IMR-90 (cell line): ENCODE measurements around the gene KAZN. TPM values are rescaled to one million over a fixed set of nuclear protein-coding genes. Genes with fewer than 3 reads are reported as not detected.

ENCODE experiments used
- ATAC-seq: fragments of 200-7000 bp; cut with Tn5 transposase; 2 replicates; pipeline ENCODE4 v1.9.1; 2020; ENCODE audit warnings: low read depth, mild to moderate bottlenecking, moderate library complexity
- BruUV-seq: library from RNA; stranded (reverse); fragments of 400-500 nt; replicated peaks from 2 replicates; lab custom pipeline; 2021; lab: Mats Ljungman, UMichigan
- CTCF ChIA-PET: fragments of 300-600 bp; formaldehyde crosslinking; extraction: SDS; loops from one replicate; lab custom pipeline; 2021; ENCODE audit warnings: antibody characterized with exemption; lab: Yijun Ruan, JAX
- POLR2A ChIA-PET: fragments of 300-600 bp; sonication (Branson Sonifier 250); formaldehyde crosslinking; loops from one replicate; lab custom pipeline; 2022; ENCODE audit warnings: antibody characterized with exemption; ENCODE audit not compliant: unreplicated experiment; lab: Charles Lee
- DNase-seq: peaks from one replicate; pipeline ENCODE4 v3.0.0; 2013
- H2AFZ ChIP-seq: replicated peaks from 2 replicates; pipeline ENCODE3; 2013; ENCODE audit warnings: low read length, mild to moderate bottlenecking; ENCODE audit not compliant: poor library complexity
- H2AK5ac ChIP-seq: 2 replicates; pipeline ENCODE4 v1.6.1; 2013; ENCODE audit warnings: low read depth, low read length, inconsistent platforms
- H2AK9ac ChIP-seq: replicated peaks from 2 replicates; pipeline ENCODE3; 2013; ENCODE audit warnings: mild to moderate bottlenecking, low read depth, low read length, moderate library complexity; ENCODE audit not compliant: poor library complexity
- H2BK120ac ChIP-seq: 2 replicates; pipeline ENCODE4 v1.6.1; 2013; ENCODE audit warnings: low read depth, low read length, inconsistent platforms
- H2BK15ac ChIP-seq: 3 replicates; pipeline ENCODE4 v1.6.1; 2013; ENCODE audit warnings: low read depth, low read length, inconsistent platforms
- H2BK20ac ChIP-seq: 2 replicates; pipeline ENCODE4 v1.6.1; 2013; ENCODE audit warnings: low read depth, mild to moderate bottlenecking, inconsistent platforms, low read length, moderate library complexity
- H2BK5ac ChIP-seq: 2 replicates; pipeline ENCODE4 v1.6.1; 2013; ENCODE audit warnings: mild to moderate bottlenecking, low read depth, low read length, inconsistent platforms; ENCODE audit not compliant: poor library complexity, severe bottlenecking
- H3K14ac ChIP-seq: replicated peaks from 2 replicates; pipeline ENCODE4 v1.6.1; 2013; ENCODE audit warnings: low read depth, low read length, inconsistent platforms
- H3K18ac ChIP-seq: 2 replicates; pipeline ENCODE4 v1.6.1; 2013; ENCODE audit warnings: low read depth, low read length, control low read depth
- H3K23ac ChIP-seq: 2 replicates; pipeline ENCODE4 v1.6.1; 2013; ENCODE audit warnings: low read depth, low read length, inconsistent platforms
- H3K27ac ChIP-seq: 2 replicates; pipeline ENCODE4 v1.5.1; 2013; ENCODE audit warnings: mild to moderate bottlenecking, control low read depth, low read length; ENCODE audit not compliant: insufficient read depth
- H3K27me3 ChIP-seq: 2 replicates; pipeline ENCODE4 v1.6.1; 2013; ENCODE audit warnings: low read length; ENCODE audit not compliant: control insufficient read depth, insufficient read depth
- H3K36me3 ChIP-seq: 2 replicates; pipeline ENCODE4 v1.6.1; 2013; ENCODE audit warnings: low read length, mixed read lengths; ENCODE audit not compliant: control insufficient read depth, insufficient read depth
- H3K4ac ChIP-seq: 2 replicates; pipeline ENCODE4 v1.6.1; 2013; ENCODE audit warnings: low read depth, low read length, inconsistent platforms
- H3K4me1 ChIP-seq: 2 replicates; pipeline ENCODE4 v1.6.1; 2013; ENCODE audit warnings: low read length, mixed read lengths; ENCODE audit not compliant: control insufficient read depth, insufficient read depth
- H3K4me2 ChIP-seq: 2 replicates; pipeline ENCODE4 v1.6.1; 2013; ENCODE audit warnings: low read depth, mild to moderate bottlenecking, control low read depth, low read length, moderate library complexity
- H3K4me3 ChIP-seq: 2 replicates; pipeline ENCODE4 v1.5.1; 2013; ENCODE audit warnings: low read depth, mild to moderate bottlenecking, control low read depth, low read length, moderate library complexity; ENCODE audit not compliant: insufficient read depth
- H3K56ac ChIP-seq: 2 replicates; pipeline ENCODE4 v1.6.1; 2013; ENCODE audit warnings: low read length, inconsistent platforms; ENCODE audit not compliant: insufficient read depth; ENCODE audit errors: extremely low read depth
- H3K79me1 ChIP-seq, 2 experiments: 2 replicates each; pipeline ENCODE4 v1.6.1; 2013; ENCODE audit warnings: low read length in 2 of 2, inconsistent platforms in 1 of 2, low read depth in 1 of 2
- H3K9ac ChIP-seq: 2 replicates; pipeline ENCODE4 v1.6.1; 2013; ENCODE audit warnings: low read depth, low read length, control low read depth
- H3K9me1 ChIP-seq: 2 replicates; pipeline ENCODE4 v1.6.1; 2013; ENCODE audit warnings: low read length, inconsistent platforms; ENCODE audit not compliant: insufficient read depth
- H3K9me3 ChIP-seq: 2 replicates; pipeline ENCODE4 v1.6.1; 2013; ENCODE audit warnings: low read length; ENCODE audit not compliant: control insufficient read depth, insufficient read depth
- H4K20me1 ChIP-seq: 2 replicates; pipeline ENCODE4 v1.6.1; 2013; ENCODE audit warnings: low read length, inconsistent platforms; ENCODE audit not compliant: insufficient read depth
- H4K5ac ChIP-seq: 2 replicates; pipeline ENCODE4 v1.6.1; 2013; ENCODE audit warnings: mild to moderate bottlenecking, low read depth, low read length, control low read depth
- H4K8ac ChIP-seq, 2 experiments: 2 replicates each; pipeline ENCODE4 v1.6.1; 2013; ENCODE audit warnings: low read depth in 2 of 2, low read length in 2 of 2, control low read depth in 1 of 2, inconsistent platforms in 1 of 2
- H4K91ac ChIP-seq: 2 replicates; pipeline ENCODE4 v1.6.1; 2013; ENCODE audit warnings: low read depth, low read length, inconsistent platforms; ENCODE audit not compliant: insufficient read depth
- BHLHE40 ChIP-seq: fragments of 150-350 bp; IDR thresholded peaks from 2 replicates; pipeline ENCODE4 v1.6.1; 2016; ENCODE audit warnings: mild to moderate bottlenecking, low read depth, low read length
- CEBPB ChIP-seq: IDR thresholded peaks from 2 replicates; pipeline ENCODE4 v1.6.1; 2012; ENCODE audit warnings: low read depth, low read length, improper control_type of control experiment
- CHD1 ChIP-seq: IDR thresholded peaks from 2 replicates; pipeline ENCODE4 v1.6.1; 2012; ENCODE audit warnings: low read depth, low read length, improper control_type of control experiment
- ELK1 ChIP-seq: fragments of 150-350 bp; IDR thresholded peaks from 2 replicates; pipeline ENCODE4 v1.6.1; 2016; ENCODE audit warnings: low read depth, mild to moderate bottlenecking, low read length, moderate library complexity, borderline replicate concordance
- FOS ChIP-seq: fragments of 150-350 bp; IDR thresholded peaks from 2 replicates; pipeline ENCODE4 v1.6.1; 2016; ENCODE audit warnings: low read depth, low read length
- MAFK ChIP-seq: IDR thresholded peaks from 2 replicates; pipeline ENCODE4 v1.6.1; 2012; ENCODE audit warnings: low read depth, low read length, improper control_type of control experiment
- MAZ ChIP-seq: IDR thresholded peaks from 2 replicates; pipeline ENCODE4 v1.6.1; 2012; ENCODE audit warnings: low read depth, mild to moderate bottlenecking, low read length, improper control_type of control experiment, moderate library complexity, borderline replicate concordance
- NFE2L2 ChIP-seq: fragments of 150-350 bp; IDR thresholded peaks from 2 replicates; pipeline ENCODE4 v1.6.1; 2016; ENCODE audit warnings: low read depth, mild to moderate bottlenecking, low read length
- POLR2A ChIP-seq: IDR thresholded peaks from 2 replicates; pipeline ENCODE4 v1.6.1; 2012; ENCODE audit warnings: mild to moderate bottlenecking, low read depth, low read length
- RAD21 ChIP-seq: IDR thresholded peaks from 2 replicates; pipeline ENCODE4 v1.6.1; 2012; ENCODE audit warnings: low read length, improper control_type of control experiment
- RCOR1 ChIP-seq: IDR thresholded peaks from 2 replicates; pipeline ENCODE4 v1.6.1; 2012; ENCODE audit warnings: mild to moderate bottlenecking, low read length, improper control_type of control experiment; ENCODE audit not compliant: insufficient replicate concordance
- RFX5 ChIP-seq: IDR thresholded peaks from 2 replicates; pipeline ENCODE4 v1.8.0; 2012; ENCODE audit warnings: low read depth, mild to moderate bottlenecking, low read length, moderate library complexity
- SMC3 ChIP-seq: fragments of 150-350 bp; IDR thresholded peaks from 2 replicates; pipeline ENCODE4 v1.6.1; 2016; ENCODE audit warnings: low read depth, mild to moderate bottlenecking, antibody characterized with exemption, low read length, moderate library complexity
- WGBS, 2 experiments: methylation state at CpG; one replicate each; pipeline versions ENCODE4 v1.1.5 to v1.1.7; 2013; ENCODE audit warnings: missing lambda C conversion rate in 2 of 2; ENCODE audit not compliant: insufficient read length in 1 of 2; ENCODE audit errors: extremely low coverage in 2 of 2; 5-methylcytosine and 5-hydroxymethylcytosine counted together
- dilution Hi-C: fragments of 300-500 bp; cut with HindIII; formaldehyde crosslinking; loops from one replicate; pipeline ENCODE4 v1.14.3; 2018; ENCODE audit warnings: low sequenced_read_pairs; ENCODE audit not compliant: unreplicated experiment
- in situ Hi-C: fragments of 300-500 bp; cut with MboI; formaldehyde crosslinking; loops from 3 replicates; pipeline ENCODE4 v1.14.3; 2019; ENCODE audit warnings: low sequenced_read_pairs, inconsistent platforms, mixed read lengths
- intact Hi-C: fragments of 100-400 bp; cut with micrococcal nuclease; formaldehyde crosslinking; loops from 2 replicates; pipeline ENCODE4 v1.10.0; 2022
- polyA plus RNA-seq, 3 experiments: library from polyadenylated mRNA; depleted of rRNA; stranded (reverse); fragments of >200 nt; gene quantifications; 2 replicates each; pipeline ENCODE4 v1.2.3, GENCODE V29; 2012; ENCODE audit warnings: low replicate concordance in 1 of 3
- total RNA-seq: library from RNA; depleted of rRNA; stranded (reverse); fragments of >200 nt; gene quantifications from 2 replicates; pipeline ENCODE4 v1.2.3, GENCODE V29; 2012
- TF ChIP-seq, protein P1 (sequence below): fragments of 150-350 bp; IDR thresholded peaks from 2 replicates; pipeline ENCODE4 v1.6.1; 2017; ENCODE audit warnings: mild to moderate bottlenecking, antibody characterized with exemption, low read length, low read depth

The KAZN gene
- total and polyA plus RNA-seq, 2 of the 4 experiments (the other 2 are of a cell fraction), result 5.2 to 10.5 TPM

GRCh38 chr1:14733048-14733778 is 134.7 kb downstream of the KAZN start (continued):
- TF ChIP-seq, protein P1, sequence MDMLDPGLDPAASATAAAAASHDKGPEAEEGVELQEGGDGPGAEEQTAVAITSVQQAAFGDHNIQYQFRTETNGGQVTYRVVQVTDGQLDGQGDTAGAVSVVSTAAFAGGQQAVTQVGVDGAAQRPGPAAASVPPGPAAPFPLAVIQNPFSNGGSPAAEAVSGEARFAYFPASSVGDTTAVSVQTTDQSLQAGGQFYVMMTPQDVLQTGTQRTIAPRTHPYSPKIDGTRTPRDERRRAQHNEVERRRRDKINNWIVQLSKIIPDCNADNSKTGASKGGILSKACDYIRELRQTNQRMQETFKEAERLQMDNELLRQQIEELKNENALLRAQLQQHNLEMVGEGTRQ, result no peak
- TF ChIP-seq CHD1, result no peak

DNA sequence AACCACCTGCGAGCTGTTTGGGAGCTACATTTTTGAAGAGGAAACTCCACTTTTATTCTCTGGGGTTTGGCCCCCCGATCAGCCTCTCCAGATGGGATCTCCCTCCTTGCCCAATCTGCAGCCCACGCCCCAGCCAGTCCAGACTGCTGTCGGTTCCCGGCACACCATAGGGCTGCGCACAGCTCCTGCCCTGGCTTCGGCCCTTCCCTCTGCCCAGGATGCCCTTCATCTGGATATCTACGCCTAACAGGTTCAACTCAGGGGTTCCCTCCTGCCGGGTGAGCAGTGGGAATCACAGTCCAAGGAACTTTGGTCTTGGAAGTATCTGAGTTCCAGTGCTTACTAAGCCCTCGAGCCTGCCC is 135.3 kb downstream of the KAZN start:
- H3K4me2 ChIP-seq, result no peak overlapping the region
- TF ChIP-seq RAD21 (no peak), POLR2A (no peak), MAZ (no peak), RCOR1 (no peak), CEBPB (no peak), FOS (no peak), RFX5 (no peak), SMC3 (no peak), NFE2L2 (no peak), MAFK (no peak), BHLHE40 (no peak), ELK1 (no peak)
- TF ChIP-seq, protein P1, result no peak

More for the DNA sequence above, 135.3 kb downstream of the KAZN start:
- 0 out of 2 replicates have a peak overlapping the region, but pooled peaks have one; percentile 30 for H2BK20ac ChIP-seq
- POLR2A ChIA-PET, result no interaction called here
- no peak overlapping the region; the same call in 1 of the 2 replicates for H4K91ac ChIP-seq
- no peaks in the 10 kb centered on the region for H3K79me1 ChIP-seq
- no peak overlapping the region for H4K5ac ChIP-seq
- H3K4me1 ChIP-seq, result peaks cover 5% of the 10 kb centered on the region; the same call in 1 of the 2 replicates
- H2BK5ac ChIP-seq, result no peak overlapping the region
- no peak overlapping the region for H3K23ac ChIP-seq
- no peak overlapping the region for H2BK15ac ChIP-seq
- CTCF ChIA-PET, result no interaction called here
- DNase-seq (no peak), ATAC-seq (no peak)
- no peaks in the 10 kb centered on the region for H4K20me1 ChIP-seq
- H4K8ac ChIP-seq, result no peak overlapping the region
- no peak overlapping the region for H3K4me3 ChIP-seq
- no peaks in the 10 kb centered on the region for H3K9me1 ChIP-seq
- H3K27ac ChIP-seq, result no peak overlapping the region
- peak overlapping the region; percentile 38; the same call in 1 of the 2 replicates for H2BK120ac ChIP-seq
- in situ Hi-C loops (no loop called here), dilution Hi-C loops (no loop called here), intact Hi-C loops (loop anchor here (5.0 kb wide), 1 partner anchor 314 kb away; no protein-coding TSS in a partner anchor)
- no peak overlapping the region for H2AFZ ChIP-seq
- H3K56ac ChIP-seq, result no peak overlapping the region
- H3K14ac ChIP-seq, result no peak overlapping the region
- BruUV-seq, result no TSS peak
- no peak overlapping the region for H3K18ac ChIP-seq
- no peaks in the 10 kb centered on the region for H3K36me3 ChIP-seq
- 0 out of 2 replicates have a peak overlapping the region, but pooled peaks have one; percentile 38 for H2AK5ac ChIP-seq
- no peaks in the 10 kb centered on the region for H3K9me3 ChIP-seq
- H3K27me3 ChIP-seq, result no peaks in the 10 kb centered on the region; the same call in 1 of the 2 replicates
- H2AK9ac ChIP-seq, result no peak overlapping the region
- H3K9ac ChIP-seq, result no peak overlapping the region
- WGBS, 2 experiments, result 85% methylated on average over 7 of the region's 10 CpGs; no CpG with 5 or more reads in 1 of the 2 experiments
- no peak overlapping the region for H3K4ac ChIP-seq
